Measurements from ENCODE around the gene STXBP6.
A peak's percentile ranks its signal among the peaks of the same experiment; 100 is the strongest.
"Not testable (repeated sequence)": the region's sequence is repeated elsewhere in the genome, so short reads cannot be mapped to it uniquely, and the experiment has no call there.

STXBP6 gene

GRCh38 chr14:24818058-24818822 is 231.7 kb downstream of the STXBP6 start:
- DNase-seq, result no peak

GRCh38 chr14:24817212-24818057 is 232.5 kb downstream of the STXBP6 start:
- DNase-seq, result no peak

GRCh38 chr14:24816929-24817211 is 233.1 kb downstream of the STXBP6 start:
- no peak for DNase-seq

GRCh38 chr14:24816011-24816928 is 233.7 kb downstream of the STXBP6 start:
- no peak for DNase-seq

GRCh38 chr14:24815543-24815942 is 234.4 kb downstream of the STXBP6 start:
- no peak for DNase-seq

GRCh38 chr14:24814944-24815343 is 235.0 kb downstream of the STXBP6 start:
- DNase-seq, result no peak

GRCh38 chr14:24814346-24814745 is 235.6 kb downstream of the STXBP6 start:
- no peak for DNase-seq

GRCh38 chr14:24813819-24814259 is 236.1 kb downstream of the STXBP6 start:
- no peak for DNase-seq

- DNase-seq, result no peak
Measured at GRCh38 chr14:24813089-24813815, 236.7 kb downstream of the STXBP6 start.

- DNase-seq, result no peak
Measured at GRCh38 chr14:24809135-24809534, 240.8 kb downstream of the STXBP6 start.

GRCh38 chr14:24808412-24808811 is 241.5 kb downstream of the STXBP6 start:
- DNase-seq, result no peak

GRCh38 chr14:24806061-24806678 is 243.8 kb downstream of the STXBP6 start:
- peak; percentile 10 for DNase-seq

- DNase-seq, result no peak
Measured at GRCh38 chr14:24804552-24805212, 245.3 kb downstream of the STXBP6 start.

- DNase-seq, result no peak
Measured at GRCh38 chr14:24803933-24804494, 245.9 kb downstream of the STXBP6 start.

- not testable (repeated sequence) for DNase-seq
Measured at GRCh38 chr14:24803426-24803825, 246.5 kb downstream of the STXBP6 start.

- no peak for DNase-seq
Measured at GRCh38 chr14:24802236-24802635, 247.7 kb downstream of the STXBP6 start.

- no peak for DNase-seq
Measured at GRCh38 chr14:24801024-24801423, 248.9 kb downstream of the STXBP6 start.

- no peak for DNase-seq
Measured at GRCh38 chr14:24798911-24799462, 251.0 kb downstream of the STXBP6 start.

GRCh38 chr14:24795406-24795805 is 254.5 kb downstream of the STXBP6 start:
- no peak for DNase-seq

- no peak for DNase-seq
Measured at GRCh38 chr14:24794644-24795305, 255.2 kb downstream of the STXBP6 start.
